Tibial nerve (tissue), 3 donors: ENCODE results near the gene NDFIP1.

Experiments used
- POLR2A ChIP-seq, 2 donors: fragments of 450-650 bp; IDR thresholded peaks; one replicate each; pipeline ENCODE4 v1.6.1; 2017; ENCODE audit warnings: antibody characterized with exemption in 2 of 2, mild to moderate bottlenecking in 2 of 2, moderate library complexity in 2 of 2
- TF ChIP-seq, protein P1 (sequence below), 5 experiments: fragments of 200-600 bp in 3 of 5; fragments of 450-650 bp in 2 of 5; sonication (generic) in 3 of 5; IDR thresholded peaks; one replicate each; pipeline ENCODE4 v1.5.1; 2016 to 2019; ENCODE audit warnings: antibody characterized with exemption in 5 of 5, mild to moderate bottlenecking in 3 of 5, moderate library complexity in 2 of 5

DNA sequence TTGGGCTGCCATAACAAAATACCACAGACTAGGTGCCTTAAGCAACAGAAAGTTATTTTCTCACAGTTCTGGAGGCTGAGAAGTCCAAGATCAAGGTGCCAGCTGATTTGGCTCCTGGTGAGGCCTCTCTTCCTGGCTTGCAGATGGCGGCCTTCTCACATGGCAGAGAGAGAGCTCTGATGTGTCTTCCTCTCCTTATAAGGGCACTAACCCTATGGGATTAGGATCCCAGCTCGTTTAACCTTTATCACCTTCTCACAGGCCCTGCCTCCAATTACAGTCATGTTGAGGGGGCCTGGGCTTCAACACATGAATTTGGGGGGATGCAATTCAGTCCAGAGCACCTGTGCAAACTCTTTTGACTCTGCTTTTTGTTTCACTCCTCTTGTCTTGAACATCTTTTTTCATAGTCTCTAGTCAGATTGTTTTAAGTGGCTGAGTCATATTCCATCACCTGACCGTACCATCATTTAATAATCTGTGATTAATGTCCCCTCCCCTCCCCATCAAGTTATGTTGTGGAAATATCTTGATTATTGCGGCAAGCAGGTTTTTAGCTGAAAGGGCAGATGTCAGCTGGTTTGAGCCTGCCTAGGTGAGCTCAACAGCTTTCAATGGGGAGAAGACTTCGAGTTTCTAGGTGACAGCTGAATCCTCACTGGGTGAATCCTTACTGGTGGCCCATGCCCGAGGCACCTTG lies 61.8 kb downstream of the NDFIP1 start:
- TF ChIP-seq, protein P1, sequence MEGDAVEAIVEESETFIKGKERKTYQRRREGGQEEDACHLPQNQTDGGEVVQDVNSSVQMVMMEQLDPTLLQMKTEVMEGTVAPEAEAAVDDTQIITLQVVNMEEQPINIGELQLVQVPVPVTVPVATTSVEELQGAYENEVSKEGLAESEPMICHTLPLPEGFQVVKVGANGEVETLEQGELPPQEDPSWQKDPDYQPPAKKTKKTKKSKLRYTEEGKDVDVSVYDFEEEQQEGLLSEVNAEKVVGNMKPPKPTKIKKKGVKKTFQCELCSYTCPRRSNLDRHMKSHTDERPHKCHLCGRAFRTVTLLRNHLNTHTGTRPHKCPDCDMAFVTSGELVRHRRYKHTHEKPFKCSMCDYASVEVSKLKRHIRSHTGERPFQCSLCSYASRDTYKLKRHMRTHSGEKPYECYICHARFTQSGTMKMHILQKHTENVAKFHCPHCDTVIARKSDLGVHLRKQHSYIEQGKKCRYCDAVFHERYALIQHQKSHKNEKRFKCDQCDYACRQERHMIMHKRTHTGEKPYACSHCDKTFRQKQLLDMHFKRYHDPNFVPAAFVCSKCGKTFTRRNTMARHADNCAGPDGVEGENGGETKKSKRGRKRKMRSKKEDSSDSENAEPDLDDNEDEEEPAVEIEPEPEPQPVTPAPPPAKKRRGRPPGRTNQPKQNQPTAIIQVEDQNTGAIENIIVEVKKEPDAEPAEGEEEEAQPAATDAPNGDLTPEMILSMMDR (IDR thresholded peaks at IDR 0.05): no peak
- TF ChIP-seq POLR2A (IDR thresholded peaks at IDR 0.05): no peak
